Upper lobe of right lung (tissue), 1 donor: Measurements from ENCODE around the gene WDR43. TPM values are rescaled to one million over a fixed set of nuclear protein-coding genes. Genes with fewer than 3 reads are reported as not detected.

Experiments used
- ATAC-seq: fragments of 200-7000 bp; cut with Tn5 transposase; one replicate; pipeline ENCODE4 v1.9.1; 2020; ENCODE audit warnings: mild to moderate bottlenecking, moderate library complexity
- DNase-seq: peaks from one replicate; pipeline ENCODE4 v3.0.0-alpha.2; 2020
- H3K27ac ChIP-seq: fragments of 200-600 bp; one replicate; pipeline ENCODE4 v1.8.0; 2022
- H3K27me3 ChIP-seq: fragments of 200-600 bp; one replicate; pipeline ENCODE4 v1.8.0; 2022; ENCODE audit warnings: mild to moderate bottlenecking
- H3K36me3 ChIP-seq: fragments of 200-600 bp; one replicate; pipeline ENCODE4 v1.8.0; 2022
- H3K4me1 ChIP-seq: fragments of 200-600 bp; one replicate; pipeline ENCODE4 v1.8.0; 2022
- H3K4me3 ChIP-seq: fragments of 200-600 bp; one replicate; pipeline ENCODE4 v1.8.0; 2022; ENCODE audit warnings: mild to moderate bottlenecking
- H3K9me3 ChIP-seq: fragments of 200-600 bp; one replicate; pipeline ENCODE4 v1.8.0; 2022
- intact Hi-C: fragments of 100-400 bp; cut with DNase I; formaldehyde crosslinking; loops from one replicate; pipeline ENCODE4 v1.11.0; 2022
- total RNA-seq: library from RNA; stranded (reverse); fragmentation: NEBNext Ultra II Directional; extraction: Animal tissue kit (Norgen Biotek cat#: 25700); gene quantifications from one replicate; pipeline ENCODE4 v1.2.1, GENCODE V29; 2021
- TF ChIP-seq, protein P1 (sequence below): fragments of 200-600 bp; IDR thresholded peaks from one replicate; pipeline ENCODE4 v1.8.0; 2022; ENCODE audit warnings: antibody characterized with exemption
- donor health status: DM: no; HTN: yes; CAD: no; lungs with severe emphysema.

WDR43 gene
- total RNA-seq, 1 donor from 2014 or later: 27.6 TPM

DNA sequence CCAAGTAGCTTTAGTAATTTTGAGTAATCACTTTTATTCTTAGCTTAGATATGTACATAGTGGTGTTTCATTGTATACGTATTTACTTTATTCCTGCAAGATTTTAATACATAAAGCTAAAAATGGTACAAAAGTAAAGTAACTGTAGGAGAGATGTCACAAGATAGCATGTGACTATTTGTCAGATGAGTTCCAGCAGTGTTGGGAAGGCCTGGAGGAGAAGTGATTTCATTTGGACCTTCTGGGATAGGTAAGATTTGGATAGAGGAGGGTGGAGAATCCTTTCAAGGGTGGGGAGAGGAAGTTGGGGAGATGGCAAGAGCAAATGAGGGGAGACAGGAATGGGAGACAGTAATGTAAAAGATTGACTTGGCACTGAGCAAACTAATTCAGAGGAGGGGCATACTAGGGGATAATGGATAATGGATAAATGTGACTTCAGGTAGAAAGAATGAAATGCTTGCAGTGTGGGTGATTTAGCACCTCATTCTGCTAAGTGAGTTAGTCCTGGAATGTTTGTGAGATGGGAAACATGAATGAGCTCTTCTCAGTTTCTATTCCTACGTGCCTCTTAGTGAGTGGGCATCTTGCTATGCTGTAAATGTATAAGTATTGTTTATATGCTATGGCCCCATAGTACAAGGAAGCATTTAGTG lies 10.5 kb downstream of the WDR43 start:
- H3K27me3 ChIP-seq: no peaks in the 10 kb centered on the region
- DNase-seq (no peak), ATAC-seq (no peak)
- no peaks in the 10 kb centered on the region for H3K9me3 ChIP-seq
- no peak overlapping the region for H3K27ac ChIP-seq
- peaks cover 74% of the 10 kb centered on the region for H3K36me3 ChIP-seq
- TF ChIP-seq, protein P1, sequence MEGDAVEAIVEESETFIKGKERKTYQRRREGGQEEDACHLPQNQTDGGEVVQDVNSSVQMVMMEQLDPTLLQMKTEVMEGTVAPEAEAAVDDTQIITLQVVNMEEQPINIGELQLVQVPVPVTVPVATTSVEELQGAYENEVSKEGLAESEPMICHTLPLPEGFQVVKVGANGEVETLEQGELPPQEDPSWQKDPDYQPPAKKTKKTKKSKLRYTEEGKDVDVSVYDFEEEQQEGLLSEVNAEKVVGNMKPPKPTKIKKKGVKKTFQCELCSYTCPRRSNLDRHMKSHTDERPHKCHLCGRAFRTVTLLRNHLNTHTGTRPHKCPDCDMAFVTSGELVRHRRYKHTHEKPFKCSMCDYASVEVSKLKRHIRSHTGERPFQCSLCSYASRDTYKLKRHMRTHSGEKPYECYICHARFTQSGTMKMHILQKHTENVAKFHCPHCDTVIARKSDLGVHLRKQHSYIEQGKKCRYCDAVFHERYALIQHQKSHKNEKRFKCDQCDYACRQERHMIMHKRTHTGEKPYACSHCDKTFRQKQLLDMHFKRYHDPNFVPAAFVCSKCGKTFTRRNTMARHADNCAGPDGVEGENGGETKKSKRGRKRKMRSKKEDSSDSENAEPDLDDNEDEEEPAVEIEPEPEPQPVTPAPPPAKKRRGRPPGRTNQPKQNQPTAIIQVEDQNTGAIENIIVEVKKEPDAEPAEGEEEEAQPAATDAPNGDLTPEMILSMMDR: no peak
- peaks cover 12% of the 10 kb centered on the region for H3K4me1 ChIP-seq
- no peak overlapping the region for H3K4me3 ChIP-seq
- intact Hi-C loops: no loop called here

DNA sequence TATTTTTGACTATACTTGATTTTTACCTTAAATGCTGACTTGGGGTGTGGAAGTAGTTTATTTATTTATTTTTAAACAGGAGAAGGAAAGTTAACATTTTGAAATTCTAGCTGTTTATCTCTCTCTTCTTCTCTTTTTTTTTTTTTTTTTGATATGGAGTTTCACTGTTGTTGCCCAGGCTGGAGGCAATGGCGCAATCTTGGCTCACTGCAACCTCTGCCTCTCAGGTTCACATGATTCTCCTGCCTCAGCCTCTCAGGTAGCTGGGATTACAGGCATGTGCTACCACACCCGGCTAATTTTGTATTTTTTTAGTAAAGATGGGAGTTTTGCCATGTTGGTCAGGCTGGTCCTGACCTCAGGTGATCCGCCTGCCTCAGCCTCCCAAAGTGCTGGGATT lies 11.1 kb downstream of the WDR43 start:
- Histone ChIP-seq H3K27ac (no peak overlapping the region), H3K27me3 (no peaks in the 10 kb centered on the region), H3K4me3 (no peak overlapping the region), H3K9me3 (no peaks in the 10 kb centered on the region), H3K36me3 (peaks cover 80% of the 10 kb centered on the region), H3K4me1 (peaks cover 12% of the 10 kb centered on the region)
- DNase-seq (no peak), ATAC-seq (no peak)
- TF ChIP-seq, protein P1: no peak
- intact Hi-C loops: no loop called here

DNA sequence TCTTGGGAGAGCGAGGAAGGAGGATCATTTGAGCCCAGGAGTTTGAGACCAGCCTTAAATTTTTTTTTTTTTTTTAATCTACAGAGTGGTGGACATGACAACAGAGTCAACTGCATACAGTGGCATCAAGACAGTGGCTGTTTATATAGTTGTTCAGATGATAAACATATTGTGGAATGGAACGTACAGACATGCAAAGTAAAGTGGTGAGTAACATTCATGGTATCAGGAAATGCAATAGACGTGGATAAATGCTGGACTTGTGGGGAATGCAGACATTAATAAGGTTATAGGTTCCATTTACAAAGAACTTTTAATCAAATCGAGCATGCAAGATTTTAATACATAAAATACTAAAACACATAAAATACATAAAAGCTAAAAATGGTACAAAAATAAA lies 11.9 kb downstream of the WDR43 start:
- peaks cover 12% of the 10 kb centered on the region for H3K4me1 ChIP-seq
- DNase-seq (no peak), ATAC-seq (no peak)
- peaks cover 89% of the 10 kb centered on the region for H3K36me3 ChIP-seq
- intact Hi-C loops: no loop called here
- no peaks in the 10 kb centered on the region for H3K27me3 ChIP-seq
- no peak overlapping the region for H3K27ac ChIP-seq
- TF ChIP-seq, protein P1: no peak
- H3K4me3 ChIP-seq: no peak overlapping the region
- no peaks in the 10 kb centered on the region for H3K9me3 ChIP-seq

DNA sequence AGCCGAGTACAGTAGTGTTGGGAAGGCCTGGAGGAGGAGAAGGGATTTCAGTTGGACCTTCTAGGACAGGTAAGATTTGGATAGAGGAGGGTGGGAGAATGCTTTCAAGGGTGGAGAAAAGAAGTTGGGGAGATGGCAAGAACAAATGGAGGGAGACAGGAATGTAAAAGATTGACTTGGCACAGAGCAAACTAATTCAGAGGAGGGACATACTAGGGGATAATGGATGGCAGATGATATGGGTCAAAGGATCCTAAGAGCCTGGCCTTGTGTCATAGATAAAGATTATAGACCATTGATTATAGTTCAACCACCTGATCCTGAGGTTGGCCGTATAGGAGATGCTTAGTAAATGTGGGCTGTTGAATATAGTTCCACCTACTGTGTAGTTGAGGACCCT lies 12.4 kb downstream of the WDR43 start:
- no peak for ATAC-seq
- intact Hi-C loops: no loop called here

DNA sequence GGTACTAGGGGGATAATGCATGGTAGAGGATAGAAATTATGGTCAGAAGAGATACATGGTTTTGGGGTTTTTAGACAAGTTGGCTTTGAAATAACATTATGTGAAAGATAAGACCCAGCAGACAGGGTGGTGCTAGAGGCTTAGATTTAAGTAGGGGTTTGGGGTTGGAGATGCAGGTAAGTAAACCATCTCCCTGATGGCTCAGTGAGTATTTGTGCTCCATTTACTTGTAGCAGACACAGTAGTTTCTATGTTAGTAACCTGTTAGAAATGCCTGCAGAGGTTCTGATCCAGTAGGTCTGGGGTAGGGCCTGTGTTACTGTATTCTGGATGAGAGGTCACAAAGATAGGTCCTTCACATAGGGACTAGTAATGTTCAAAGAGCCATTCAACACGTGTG lies 13.7 kb downstream of the WDR43 start:
- Histone ChIP-seq H3K27me3 (no peaks in the 10 kb centered on the region), H3K4me3 (no peak overlapping the region), H3K4me1 (peaks cover 12% of the 10 kb centered on the region), H3K27ac (no peak overlapping the region), H3K9me3 (no peaks in the 10 kb centered on the region), H3K36me3 (peaks cover 92% of the 10 kb centered on the region)
- intact Hi-C loops: no loop called here
- ATAC-seq: no peak
- TF ChIP-seq, protein P1: no peak
- no peak for DNase-seq

More for the DNA sequence above, 12.4 kb downstream of the WDR43 start:
- H3K4me3 ChIP-seq: no peak overlapping the region
- H3K4me1 ChIP-seq: peaks cover 12% of the 10 kb centered on the region
- no peak for DNase-seq
- H3K27me3 ChIP-seq: no peaks in the 10 kb centered on the region
- peaks cover 92% of the 10 kb centered on the region for H3K36me3 ChIP-seq
- TF ChIP-seq, protein P1: no peak
- no peak overlapping the region for H3K27ac ChIP-seq
- H3K9me3 ChIP-seq: no peaks in the 10 kb centered on the region
